Measurements from ENCODE around the gene MGAT4C. TPM values are rescaled to one million over a fixed set of nuclear protein-coding genes. Genes with fewer than 3 reads are reported as not detected.

The MGAT4C gene
- total RNA-seq, 1 experiment from 2014 or later = 10.3 TPM

DNA sequence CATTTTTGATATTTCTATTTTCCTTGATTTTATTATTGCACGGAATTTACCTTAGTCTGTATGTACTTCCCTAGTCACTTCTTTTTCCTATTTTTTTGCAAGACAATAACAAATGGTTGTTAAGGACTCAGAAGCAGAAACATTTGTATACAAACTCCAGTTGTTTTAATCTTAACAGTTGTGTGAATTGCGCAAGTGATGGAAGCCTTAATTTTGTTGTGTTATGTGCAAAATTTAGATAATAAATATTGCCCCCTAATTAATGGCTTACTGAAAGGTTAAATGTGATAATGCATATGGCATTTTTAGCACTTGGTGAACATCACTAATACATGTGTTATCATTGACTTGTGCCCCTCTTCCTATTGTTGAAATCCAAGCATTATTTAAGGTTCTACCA, 82.0 kb downstream of the MGAT4C start:
- Histone ChIP-seq H3K27me3 (replicated peaks; ENCODE audit: insufficient read depth, low read depth, low read length, poor library complexity) (no peaks in the 10 kb centered on the region), H3K4me1 (ENCODE audit: insufficient read depth, low read length, poor library complexity, severe bottlenecking) (peaks cover 30% of the 10 kb centered on the region), H3K9me3 (ENCODE audit: low read depth, low read length, poor library complexity, severe bottlenecking) (no peaks in the 10 kb centered on the region), H3K36me3 (ENCODE audit: insufficient read depth, low read length, poor library complexity, severe bottlenecking) (no peaks in the 10 kb centered on the region), H3K4me3 (ENCODE audit: low read depth, low read length, poor library complexity, severe bottlenecking) (no peak overlapping the region), H3K27ac (ENCODE audit: low read depth, low read length, poor library complexity, severe bottlenecking) (no peak overlapping the region)
- BruUV-seq (replicated peaks) = no TSS peak
- TF ChIP-seq EZH2 (IDR thresholded peaks at IDR 0.05; ENCODE audit: borderline replicate concordance, low read depth, low read length, poor library complexity, severe bottlenecking) (no peak), CTCF (conservative IDR thresholded peaks at IDR 0.05; ENCODE audit: low read depth, low read length) (no peak)
- ChIA-PET POLR2A (ENCODE audit: low non-redundant PET) (no interaction called here), CTCF (no interaction called here)
- DNase-seq (ENCODE audit: low spot score) = no peak
- intact Hi-C loops (cut with micrococcal nuclease; ENCODE audit: unreplicated experiment) = loop anchor here (10.0 kb wide), 1 partner anchor 209 kb away; no protein-coding TSS in a partner anchor

- ChIA-PET POLR2A (ENCODE audit: low non-redundant PET) (no interaction called here), CTCF (no interaction called here)
- no peak for TF ChIP-seq CTCF (conservative IDR thresholded peaks at IDR 0.05; ENCODE audit: low read depth, low read length)
- no peak for TF ChIP-seq EZH2 (IDR thresholded peaks at IDR 0.05; ENCODE audit: borderline replicate concordance, low read depth, low read length, poor library complexity, severe bottlenecking)
- Histone ChIP-seq H3K27ac (ENCODE audit: low read depth, low read length, poor library complexity, severe bottlenecking) (no peak overlapping the region), H3K27me3 (replicated peaks; ENCODE audit: insufficient read depth, low read depth, low read length, poor library complexity) (no peaks in the 10 kb centered on the region), H3K4me3 (ENCODE audit: low read depth, low read length, poor library complexity, severe bottlenecking) (no peak overlapping the region), H3K4me1 (ENCODE audit: insufficient read depth, low read length, poor library complexity, severe bottlenecking) (peaks cover 30% of the 10 kb centered on the region), H3K9me3 (ENCODE audit: low read depth, low read length, poor library complexity, severe bottlenecking) (no peaks in the 10 kb centered on the region), H3K36me3 (ENCODE audit: insufficient read depth, low read length, poor library complexity, severe bottlenecking) (no peaks in the 10 kb centered on the region)
- no TSS peak for BruUV-seq (replicated peaks)
- intact Hi-C loops (cut with micrococcal nuclease; ENCODE audit: unreplicated experiment) = loop anchor here (10.0 kb wide), 1 partner anchor 208 kb away; no protein-coding TSS in a partner anchor
- no peak for DNase-seq (ENCODE audit: low spot score)
Observed at GRCh38 chr12:86172913-86173443, 83.2 kb downstream of the MGAT4C start.

DNA sequence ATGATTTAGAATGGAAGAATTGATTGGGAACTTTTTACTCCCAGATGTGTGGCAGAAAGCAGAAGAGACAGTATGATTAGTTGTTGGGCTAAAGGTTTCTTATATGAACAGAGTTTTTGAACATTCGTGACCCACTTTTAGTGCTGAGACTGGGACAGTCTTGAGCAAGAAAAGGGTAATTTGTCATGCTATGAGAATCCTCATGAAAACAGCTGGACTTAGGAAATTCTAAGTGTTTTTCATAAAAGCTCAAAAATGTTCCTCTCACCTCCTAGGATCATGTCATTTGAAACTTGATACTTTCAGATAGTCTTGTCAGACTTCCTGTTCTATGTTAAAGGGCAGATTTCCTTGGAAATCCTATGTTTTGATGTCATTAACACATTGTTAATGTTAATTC, 86.1 kb downstream of the MGAT4C start:
- ChIA-PET POLR2A (ENCODE audit: low non-redundant PET) (no interaction called here), CTCF (no interaction called here)
- peak; percentile 54 for DNase-seq (ENCODE audit: low spot score)
- Histone ChIP-seq H3K27ac (ENCODE audit: low read depth, low read length, poor library complexity, severe bottlenecking) (peak overlapping the region; percentile 49), H3K9me3 (ENCODE audit: low read depth, low read length, poor library complexity, severe bottlenecking) (no peaks in the 10 kb centered on the region), H3K36me3 (ENCODE audit: insufficient read depth, low read length, poor library complexity, severe bottlenecking) (no peaks in the 10 kb centered on the region), H3K27me3 (replicated peaks; ENCODE audit: insufficient read depth, low read depth, low read length, poor library complexity) (no peaks in the 10 kb centered on the region), H3K4me3 (ENCODE audit: low read depth, low read length, poor library complexity, severe bottlenecking) (no peak overlapping the region), H3K4me1 (ENCODE audit: insufficient read depth, low read length, poor library complexity, severe bottlenecking) (peaks cover 30% of the 10 kb centered on the region)
- BruUV-seq (replicated peaks) = no TSS peak
- intact Hi-C loops (cut with micrococcal nuclease; ENCODE audit: unreplicated experiment) = loop anchor here (10.0 kb wide), 1 partner anchor 205 kb away; no protein-coding TSS in a partner anchor
- no peak for TF ChIP-seq CTCF (conservative IDR thresholded peaks at IDR 0.05; ENCODE audit: low read depth, low read length)
- no peak for TF ChIP-seq EZH2 (IDR thresholded peaks at IDR 0.05; ENCODE audit: borderline replicate concordance, low read depth, low read length, poor library complexity, severe bottlenecking)
